HG02759 (cell line): ENCODE data around the gene ITPRIP.
A peak's percentile ranks its signal among the peaks of the same experiment; 100 is the strongest.

Experiments
- ATAC-seq: cut with Tn5 transposase; IDR thresholded peaks from one replicate; pipeline ENCODE4 v1.9.1; 2021; ENCODE audit warnings: mild to moderate bottlenecking, moderate library complexity; ENCODE audit not compliant: unreplicated experiment

The ITPRIP gene, protein sequence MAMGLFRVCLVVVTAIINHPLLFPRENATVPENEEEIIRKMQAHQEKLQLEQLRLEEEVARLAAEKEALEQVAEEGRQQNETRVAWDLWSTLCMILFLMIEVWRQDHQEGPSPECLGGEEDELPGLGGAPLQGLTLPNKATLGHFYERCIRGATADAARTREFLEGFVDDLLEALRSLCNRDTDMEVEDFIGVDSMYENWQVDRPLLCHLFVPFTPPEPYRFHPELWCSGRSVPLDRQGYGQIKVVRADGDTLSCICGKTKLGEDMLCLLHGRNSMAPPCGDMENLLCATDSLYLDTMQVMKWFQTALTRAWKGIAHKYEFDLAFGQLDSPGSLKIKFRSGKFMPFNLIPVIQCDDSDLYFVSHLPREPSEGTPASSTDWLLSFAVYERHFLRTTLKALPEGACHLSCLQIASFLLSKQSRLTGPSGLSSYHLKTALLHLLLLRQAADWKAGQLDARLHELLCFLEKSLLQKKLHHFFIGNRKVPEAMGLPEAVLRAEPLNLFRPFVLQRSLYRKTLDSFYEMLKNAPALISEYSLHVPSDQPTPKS

DNA sequence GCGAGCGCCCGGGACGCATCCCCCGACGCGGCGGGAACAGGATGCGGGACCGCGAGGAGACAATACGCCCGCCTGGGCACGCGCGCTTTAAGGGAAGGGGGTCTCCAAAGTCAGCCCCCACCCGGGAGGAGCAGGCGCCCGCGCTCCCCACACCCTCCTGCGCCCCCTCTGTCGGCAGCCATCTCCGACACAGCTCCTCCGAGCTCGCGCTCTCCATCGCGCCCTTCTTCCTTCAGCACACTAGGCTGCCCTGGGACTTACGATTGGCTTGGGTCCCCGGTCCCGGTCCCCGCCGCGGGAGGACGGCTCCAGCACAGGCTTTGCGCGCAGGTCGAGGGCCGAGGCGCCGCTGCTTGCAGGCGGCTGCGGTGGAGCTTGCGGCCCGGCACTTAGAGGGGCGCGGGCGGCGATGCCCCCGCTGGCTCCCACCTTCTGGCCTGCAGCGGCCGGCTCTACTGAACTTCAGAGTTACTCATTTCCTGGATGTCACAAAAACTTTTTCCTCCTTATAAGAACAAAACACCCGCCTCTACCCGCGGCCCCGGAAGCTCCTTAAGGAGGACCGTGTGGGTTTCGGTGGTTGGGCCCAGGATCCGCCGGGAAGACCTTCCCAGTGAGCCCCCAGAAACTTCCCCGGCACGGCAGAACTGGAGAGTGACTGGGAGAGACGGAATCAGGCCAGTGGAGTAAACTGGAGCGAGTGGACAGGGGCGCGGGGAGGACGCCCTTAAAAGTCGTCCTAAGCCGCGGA is at the start of gene ITPRIP:
TSS of gene ITPRIP (minus strand) at position 481 of the 751 bp plus-strand sequence. CDS start 22,414 bp downstream, outside the sequence.
- ATAC-seq = peak; percentile 75

DNA sequence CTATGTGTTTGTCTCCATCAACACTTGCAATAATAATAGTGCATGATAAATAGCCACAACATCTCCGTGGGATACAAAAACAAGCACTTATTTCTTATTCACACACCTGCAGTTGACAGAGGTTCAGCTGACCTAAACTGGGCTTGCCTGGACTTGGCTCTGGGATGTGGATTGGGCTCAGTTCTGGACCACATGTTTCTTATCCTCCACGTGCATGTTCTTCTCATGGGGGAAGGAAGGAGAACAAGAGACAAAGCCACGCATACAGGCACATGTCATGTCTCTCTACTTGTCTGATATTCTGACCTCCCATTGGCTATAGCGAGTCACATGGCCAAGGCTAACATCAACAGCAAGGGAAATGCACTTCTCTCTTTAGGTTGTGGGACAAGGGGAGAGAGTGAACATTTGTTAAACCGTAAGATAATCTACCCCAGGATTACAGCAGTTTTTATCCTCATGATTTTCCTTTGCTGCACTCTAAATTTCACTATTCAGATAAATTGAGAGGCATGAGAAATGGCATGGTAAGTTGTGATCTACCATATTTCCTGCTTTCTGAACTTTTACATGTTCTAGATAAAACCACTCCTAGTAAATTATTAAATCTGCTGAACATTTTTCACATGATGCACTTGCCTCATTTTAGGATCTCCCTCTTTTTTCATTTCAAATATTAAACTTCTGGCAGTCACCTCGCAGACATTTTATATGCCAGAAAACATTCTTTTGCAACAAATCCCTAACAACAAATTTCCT is 49.0 kb upstream of the ITPRIP start:
- peak; percentile 81 for ATAC-seq

DNA sequence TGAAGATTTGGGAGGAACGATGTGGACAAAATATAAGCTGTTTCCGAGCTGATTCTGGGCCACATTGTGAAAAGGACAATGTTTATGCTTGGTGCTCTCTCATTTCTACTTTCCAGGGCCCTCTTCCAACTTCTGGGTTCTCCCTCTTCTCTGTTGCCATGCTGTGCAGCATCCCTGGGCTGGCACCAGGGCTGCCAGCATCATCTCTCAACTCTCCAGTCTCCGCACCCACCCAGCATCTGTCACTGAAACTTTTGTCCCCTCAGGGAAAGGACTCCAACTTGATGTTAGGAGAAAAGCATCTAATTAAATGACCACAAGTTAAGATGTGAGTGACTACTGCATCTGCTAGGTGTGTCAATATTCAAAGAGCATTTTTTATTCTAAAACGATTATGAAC is 42.1 kb upstream of the ITPRIP start:
- ATAC-seq = no peak

DNA sequence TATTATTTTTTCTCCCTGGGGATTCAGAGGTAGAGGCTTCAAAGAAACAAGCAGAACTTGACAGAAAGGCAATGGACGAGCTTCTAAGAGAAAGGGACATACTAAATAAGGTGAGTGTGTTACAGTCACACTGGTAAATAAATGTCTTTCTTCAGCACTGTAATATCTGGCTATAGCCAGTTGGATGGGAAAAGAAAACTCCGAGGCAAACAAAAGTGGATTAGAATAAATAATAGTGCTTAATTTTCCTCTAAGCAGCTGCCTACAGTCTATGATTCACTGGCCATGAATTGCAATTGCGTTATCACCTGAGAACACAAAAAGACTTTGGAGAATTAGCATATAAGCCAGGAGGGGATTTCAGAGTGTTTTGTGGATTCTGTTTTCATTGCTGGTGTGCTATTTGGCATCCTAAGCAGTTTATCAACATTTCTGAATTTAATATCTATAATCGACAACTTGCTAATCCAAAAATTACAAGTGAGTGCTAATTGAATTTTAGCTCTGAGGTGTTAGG is 38.6 kb upstream of the ITPRIP start:
- ATAC-seq = no peak

DNA sequence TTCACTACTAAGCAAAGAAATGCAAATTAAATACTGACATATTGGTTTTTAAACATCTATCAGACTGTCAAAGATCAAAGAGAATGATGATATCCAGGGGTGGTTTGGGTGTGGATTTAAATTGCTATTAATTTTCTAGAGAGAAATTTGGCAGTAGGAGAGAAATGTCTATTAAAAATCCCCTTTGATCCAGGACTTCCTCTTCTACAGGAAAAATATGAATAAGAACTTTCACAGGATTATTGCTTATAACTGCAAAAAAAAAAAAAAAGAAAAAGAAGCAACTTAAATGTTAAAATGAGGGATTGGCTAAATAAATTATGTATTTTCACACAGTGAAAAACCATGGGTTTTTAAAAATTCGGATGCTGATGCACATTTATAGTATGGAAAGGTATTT is 36.3 kb upstream of the ITPRIP start:
- ATAC-seq = no peak

DNA sequence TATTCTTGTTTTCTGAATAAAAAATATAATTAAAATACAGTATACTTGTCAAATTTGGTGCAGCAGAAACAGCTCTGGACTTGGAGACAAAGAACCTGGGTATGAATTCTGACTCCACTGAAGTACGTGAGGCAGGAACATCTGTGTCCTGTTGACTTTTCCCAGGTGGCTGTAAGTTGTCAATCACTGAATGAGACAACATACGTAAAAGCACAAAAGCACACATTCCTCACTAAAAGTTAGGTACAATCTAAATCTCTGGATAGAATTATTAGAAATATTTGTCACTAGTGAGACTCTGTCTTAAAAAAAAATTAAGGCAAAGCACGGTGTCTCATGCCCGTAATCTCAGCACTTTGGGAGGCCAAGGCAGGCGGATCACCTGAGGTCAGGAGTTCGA is 33.5 kb upstream of the ITPRIP start:
- ATAC-seq = no peak

DNA sequence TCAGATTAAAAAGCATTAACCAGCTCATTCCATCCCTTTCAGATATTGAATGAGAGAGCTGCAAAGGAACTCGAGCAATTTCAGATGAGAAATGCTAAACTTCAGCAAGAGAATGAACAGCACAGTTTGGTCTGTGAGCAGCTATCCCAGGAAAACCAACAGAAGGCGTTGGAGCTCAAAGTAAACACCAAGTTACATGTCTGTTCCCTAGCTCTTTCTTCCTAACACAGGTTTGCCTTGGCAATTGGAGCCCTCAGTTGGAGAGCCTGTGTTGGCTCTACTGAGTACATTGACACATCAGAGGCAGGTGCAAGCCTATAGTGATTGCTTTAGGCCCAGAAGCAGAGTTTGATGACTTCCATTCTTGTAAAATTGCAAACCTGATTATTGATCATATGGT is 30.1 kb upstream of the ITPRIP start:
- ATAC-seq = no peak

DNA sequence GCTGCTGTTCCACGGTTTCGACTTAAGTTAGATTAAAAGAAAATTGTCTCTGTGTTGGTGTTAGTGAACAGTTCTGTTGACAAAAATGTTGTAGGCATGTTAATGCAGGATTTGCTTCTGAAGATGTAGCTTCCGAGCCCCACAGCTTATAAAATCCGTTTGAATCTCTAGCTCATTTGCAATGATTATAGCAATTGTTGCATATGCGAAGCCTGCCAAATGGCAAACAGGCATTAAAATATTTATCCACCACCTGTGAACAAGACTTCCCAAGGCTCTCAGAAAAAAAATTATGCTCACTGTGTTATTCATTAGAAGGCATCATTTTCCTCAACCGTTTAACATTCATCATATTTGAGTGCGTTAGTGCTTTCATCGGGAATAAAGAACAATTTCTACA is 29.6 kb upstream of the ITPRIP start:
- no peak for ATAC-seq

DNA sequence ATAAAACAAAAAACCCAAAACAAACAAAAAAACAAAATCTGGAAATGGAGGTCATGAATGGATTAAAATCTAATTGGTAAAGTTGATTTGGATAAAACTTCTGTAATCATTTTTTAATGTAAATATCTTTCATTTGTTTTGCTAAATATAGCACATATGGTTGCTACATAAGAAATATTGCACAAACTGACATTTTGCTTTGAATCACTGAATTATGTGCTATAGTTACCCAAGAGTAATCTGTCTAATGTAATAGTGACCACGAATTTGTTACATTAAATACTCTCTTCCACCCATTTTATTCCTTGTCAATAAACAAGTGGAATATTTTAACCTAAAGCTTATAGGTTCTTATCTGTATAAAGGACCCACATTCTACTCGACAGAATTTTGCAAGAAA is 21.5 kb upstream of the ITPRIP start:
- no peak for ATAC-seq

DNA sequence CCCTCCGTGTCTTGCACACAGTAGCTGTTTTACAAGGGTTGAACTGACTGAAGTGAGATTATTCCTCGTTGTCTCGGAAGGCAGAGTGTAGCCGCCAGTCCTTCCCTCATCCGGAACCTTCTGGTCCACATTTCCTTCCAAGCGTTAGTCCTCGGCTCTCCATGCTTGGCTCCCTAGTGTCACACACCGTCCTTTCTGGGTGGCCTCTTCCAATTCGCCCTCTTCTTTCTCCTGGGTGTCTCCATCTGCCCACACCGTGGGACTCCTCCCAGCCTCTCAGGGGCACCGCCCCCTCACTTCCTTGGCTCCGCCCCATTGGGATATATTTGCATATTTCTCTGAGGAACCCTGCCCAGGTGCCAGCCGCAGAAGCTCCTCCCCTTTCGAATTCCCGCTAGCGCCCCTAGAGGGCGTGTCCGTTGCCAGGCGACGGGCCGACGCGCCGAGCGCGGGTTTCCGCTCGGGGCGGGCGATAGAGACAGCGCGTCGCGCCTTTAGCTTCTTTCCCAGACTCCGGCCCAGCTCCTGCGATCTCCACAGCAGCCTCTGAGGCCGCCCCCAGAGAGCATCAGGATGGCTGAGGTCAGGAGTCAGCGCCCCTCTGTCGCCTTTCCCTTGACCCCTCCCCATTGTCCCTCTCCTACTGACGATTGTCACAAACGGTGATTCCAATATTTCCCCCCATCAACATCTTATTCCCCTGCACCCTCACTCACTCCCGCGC is 15.2 kb upstream of the ITPRIP start, which contains the start of gene CFAP58:
TSS of gene CFAP58 (plus strand) at position 509 of the 724 bp plus-strand sequence. CDS start at position 574, 65 bp downstream.
- peak; percentile 73 for ATAC-seq

DNA sequence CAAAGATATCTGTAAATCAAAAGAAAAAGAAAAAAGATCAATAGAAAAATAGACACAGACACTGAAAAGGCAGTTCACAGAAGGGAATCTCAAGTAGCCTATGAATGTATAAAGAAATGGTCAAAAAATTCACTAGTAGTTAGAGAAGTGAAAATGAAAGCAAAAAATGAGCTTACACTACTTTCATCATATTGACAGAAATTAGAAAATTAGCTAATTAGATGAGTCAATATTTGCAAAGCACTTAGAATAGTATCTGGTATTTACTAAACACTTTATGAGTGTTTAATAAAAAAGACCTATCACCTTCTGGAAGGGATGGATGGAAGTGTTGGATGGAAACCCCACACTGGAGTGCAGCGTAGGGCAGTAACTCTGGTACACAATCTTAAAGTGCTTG is 13.7 kb upstream of the ITPRIP start:
- no peak for ATAC-seq

DNA sequence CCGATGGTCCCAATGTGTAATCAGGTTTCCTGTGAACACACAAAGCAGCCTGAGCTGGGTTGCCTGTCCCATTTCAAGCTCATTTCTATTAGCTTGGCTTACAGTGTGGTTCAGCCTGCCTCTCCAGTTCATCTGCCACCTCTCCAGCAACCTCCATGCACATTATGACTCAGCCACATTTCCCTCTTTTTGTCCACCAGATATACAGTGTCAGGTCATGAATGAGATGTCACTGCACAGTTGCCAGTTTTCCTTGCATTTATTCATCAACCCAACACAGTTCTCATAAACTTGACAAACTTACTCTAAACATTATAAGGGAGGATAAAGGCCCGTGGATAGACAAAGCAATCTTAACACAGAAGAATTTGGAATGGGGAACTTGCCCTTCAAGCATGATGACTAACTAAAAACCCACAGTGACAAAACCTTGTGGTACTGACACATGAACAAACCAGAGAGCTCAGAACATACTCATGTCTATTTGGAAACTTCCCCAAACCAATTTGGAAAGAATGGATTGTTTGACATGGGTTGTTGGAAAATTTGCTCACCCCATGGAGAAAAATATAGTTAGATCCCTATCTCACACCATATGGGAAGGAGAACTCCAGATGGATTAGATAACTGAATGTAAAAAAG is 12.9 kb upstream of the ITPRIP start:
- peak; percentile 25 for ATAC-seq

DNA sequence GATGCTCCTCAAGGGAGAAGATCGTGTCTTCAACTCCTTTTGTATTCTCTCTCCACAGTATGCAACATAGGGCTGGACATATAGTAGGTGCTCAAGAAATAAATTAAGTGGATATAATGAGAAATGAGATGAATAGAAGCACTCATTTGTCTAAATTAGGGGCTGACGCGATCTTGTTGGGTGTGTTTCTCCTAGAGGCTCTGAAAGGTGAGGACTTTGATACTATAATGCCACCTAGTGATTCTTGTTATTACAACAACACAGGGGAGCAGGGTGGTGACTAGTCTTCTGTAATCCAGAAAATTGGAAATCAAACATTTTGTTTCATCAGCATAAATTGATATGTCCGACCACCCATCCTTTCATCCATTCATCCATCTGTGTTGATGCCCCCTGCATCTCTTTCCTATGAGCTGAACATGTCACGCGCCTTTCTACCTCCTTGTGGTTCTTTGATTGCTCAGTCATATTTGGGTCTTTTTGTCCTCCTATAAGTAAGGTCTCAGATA is 11.9 kb upstream of the ITPRIP start:
- ATAC-seq = peak; percentile 42

DNA sequence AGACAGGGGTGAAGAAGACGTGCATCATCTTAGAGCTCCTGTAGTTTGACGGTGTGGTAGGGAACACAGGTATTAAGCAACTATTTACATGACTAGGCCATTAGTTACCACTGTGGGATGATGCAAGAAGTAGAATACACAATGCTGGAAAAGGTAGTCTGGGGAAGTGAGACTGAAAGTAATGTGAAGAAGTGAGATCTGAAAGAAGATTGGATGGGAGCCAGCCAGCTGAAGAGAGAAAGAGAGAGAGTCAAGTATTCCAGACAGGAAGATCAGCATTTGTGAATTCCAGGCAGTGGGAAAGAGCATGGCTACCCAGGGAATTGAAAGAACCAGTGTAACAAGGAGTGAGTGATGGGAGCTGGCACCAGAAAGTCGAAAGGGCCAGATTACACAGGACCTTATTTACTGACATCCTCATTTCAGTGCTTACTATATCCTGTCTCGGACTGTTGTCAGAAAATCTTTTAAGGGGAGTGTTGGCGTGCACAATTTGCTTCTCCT is 11.4 kb upstream of the ITPRIP start:
- peak; percentile 42 for ATAC-seq

DNA sequence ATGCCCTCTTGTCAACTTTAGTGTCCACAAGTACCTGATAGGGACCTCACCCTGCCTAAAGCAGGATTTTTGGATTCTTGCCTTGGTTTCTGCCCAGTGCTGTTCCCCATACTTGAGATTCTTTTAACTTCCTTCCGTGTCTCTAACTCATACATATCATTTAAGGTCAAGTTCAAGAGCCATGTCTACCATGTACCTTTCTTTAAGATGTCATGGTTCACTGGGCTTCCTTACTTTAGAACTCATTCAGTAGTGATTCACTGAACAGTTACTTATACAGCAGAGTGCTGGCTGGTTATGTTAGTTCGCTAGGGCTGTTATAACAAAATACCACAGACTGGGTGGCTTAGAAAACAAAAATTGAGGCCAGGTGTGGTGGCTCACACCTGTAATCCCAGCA is 10.3 kb upstream of the ITPRIP start:
- no peak for ATAC-seq

DNA sequence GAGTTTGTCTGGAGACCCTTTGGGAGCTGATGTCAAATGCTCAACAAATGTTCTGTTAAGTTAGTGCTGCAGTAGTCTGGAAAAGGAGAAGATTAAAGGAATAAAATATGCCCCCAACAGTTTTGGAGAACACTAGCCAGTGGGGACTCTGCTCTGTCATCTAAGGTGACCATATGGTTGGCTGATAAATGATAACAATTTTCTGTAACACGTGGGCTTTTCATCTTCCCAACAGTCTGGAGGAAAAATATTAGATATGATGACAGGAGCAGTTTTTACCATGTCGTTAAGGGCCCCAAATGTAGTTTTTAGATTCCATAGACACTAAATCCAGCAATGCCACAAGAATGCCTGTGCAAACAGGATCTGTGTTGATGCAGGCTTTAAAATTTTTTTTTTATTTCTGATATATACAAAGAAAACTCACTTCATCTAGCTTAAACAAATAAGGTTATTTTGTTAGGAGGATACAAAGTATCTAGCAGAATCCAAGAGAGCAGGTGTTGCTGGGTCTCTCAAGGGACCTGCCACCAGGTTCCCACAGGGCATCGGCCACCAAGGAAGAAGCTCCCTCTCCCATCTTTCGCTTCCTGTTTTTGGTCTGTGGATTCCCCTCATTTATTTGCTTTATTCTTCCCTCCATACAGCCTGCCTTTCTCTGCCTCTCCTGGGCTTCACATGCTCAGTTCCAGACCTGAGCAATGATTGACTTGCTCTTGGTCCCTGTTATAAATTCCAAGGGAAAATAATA is 9.2 kb upstream of the ITPRIP start:
- no peak for ATAC-seq

DNA sequence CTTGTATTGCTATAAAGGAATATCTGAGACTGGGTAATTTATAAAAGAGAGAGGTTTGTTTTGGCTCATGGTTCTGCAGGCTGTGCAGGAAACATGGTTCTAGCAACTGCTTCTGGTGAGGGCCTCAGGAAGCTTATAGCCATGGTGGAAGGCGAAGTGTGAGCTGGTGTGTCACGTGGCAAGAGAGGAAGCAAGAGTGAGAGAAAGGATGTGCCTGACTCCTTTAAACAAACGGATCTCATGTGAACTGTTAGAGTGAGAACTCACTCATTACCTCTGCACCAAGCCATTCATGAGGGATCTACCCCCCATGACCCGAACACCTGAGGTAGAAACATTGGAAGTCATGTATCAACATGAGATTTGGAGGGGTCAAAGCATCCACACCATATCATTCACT is 7.7 kb upstream of the ITPRIP start:
- no peak for ATAC-seq

DNA sequence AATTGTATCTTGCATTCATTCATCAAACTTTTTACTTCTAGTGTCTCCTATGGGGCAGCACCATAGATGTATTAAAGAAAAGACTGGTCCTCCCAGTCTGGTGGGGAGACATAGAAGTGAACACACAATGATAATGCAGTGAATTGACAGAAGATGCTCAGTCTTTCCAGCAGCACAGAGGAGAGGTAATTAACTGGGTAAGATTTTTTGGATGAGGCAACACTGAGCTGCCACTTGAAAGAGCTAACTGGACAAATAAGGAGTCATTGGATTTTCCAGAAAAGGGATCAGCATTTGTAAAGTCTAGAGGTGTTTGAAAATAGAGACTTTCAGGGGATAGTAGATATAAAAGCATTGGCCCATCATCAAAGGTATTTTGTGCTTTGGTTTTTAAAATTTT is 7.2 kb upstream of the ITPRIP start:
- no peak for ATAC-seq

DNA sequence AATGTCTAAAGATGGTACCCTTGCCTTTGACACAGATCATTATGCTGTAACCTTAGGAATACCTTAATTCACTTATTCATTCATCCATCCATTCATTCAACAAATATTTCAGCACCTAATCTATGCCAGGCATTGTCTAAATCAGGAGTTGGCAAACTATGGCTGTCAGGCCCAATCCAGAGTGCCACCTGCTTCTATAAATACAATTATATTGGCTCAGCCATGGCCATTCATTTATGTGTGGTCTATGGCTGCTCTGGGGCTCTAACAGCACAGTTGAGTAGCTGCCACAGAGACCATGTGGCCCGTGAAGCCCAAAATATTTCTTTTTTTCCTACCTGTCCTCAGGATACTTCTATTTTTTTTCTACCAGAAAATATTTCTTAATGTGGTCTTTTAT is 6.0 kb upstream of the ITPRIP start:
- no peak for ATAC-seq
